GM12878 (cell line): Measurements from ENCODE around the gene VDR.

Source experiments
- HDGF ChIP-seq: fragments of 450-650 bp; IDR thresholded peaks from 2 replicates; pipeline ENCODE4 v1.6.1; 2016; ENCODE audit warnings: antibody characterized with exemption
- TAF1 ChIP-seq: IDR thresholded peaks from 2 replicates; pipeline ENCODE4 v1.6.1; 2011; ENCODE audit warnings: mild to moderate bottlenecking, low read depth, low read length, borderline replicate concordance
- TCF7 ChIP-seq: IDR thresholded peaks from 2 replicates; pipeline ENCODE4 v1.6.1; 2014; ENCODE audit warnings: antibody characterized with exemption, borderline replicate concordance
- TF ChIP-seq, protein P1 (sequence below), 3 experiments: IDR thresholded peaks in 2 of 3; conservative IDR thresholded peaks in 1 of 3; 2 replicates each; pipeline ENCODE4 v1.5.1; 2011; ENCODE audit warnings: low read depth in 3 of 3, low read length in 3 of 3, mild to moderate bottlenecking in 3 of 3, control low read depth in 2 of 3, moderate library complexity in 2 of 3, inconsistent platforms in 1 of 3, mixed read lengths in 1 of 3; ENCODE audit not compliant: control insufficient read depth in 2 of 3, insufficient read depth in 1 of 3; ENCODE audit errors: extremely low read depth in 1 of 3

DNA sequence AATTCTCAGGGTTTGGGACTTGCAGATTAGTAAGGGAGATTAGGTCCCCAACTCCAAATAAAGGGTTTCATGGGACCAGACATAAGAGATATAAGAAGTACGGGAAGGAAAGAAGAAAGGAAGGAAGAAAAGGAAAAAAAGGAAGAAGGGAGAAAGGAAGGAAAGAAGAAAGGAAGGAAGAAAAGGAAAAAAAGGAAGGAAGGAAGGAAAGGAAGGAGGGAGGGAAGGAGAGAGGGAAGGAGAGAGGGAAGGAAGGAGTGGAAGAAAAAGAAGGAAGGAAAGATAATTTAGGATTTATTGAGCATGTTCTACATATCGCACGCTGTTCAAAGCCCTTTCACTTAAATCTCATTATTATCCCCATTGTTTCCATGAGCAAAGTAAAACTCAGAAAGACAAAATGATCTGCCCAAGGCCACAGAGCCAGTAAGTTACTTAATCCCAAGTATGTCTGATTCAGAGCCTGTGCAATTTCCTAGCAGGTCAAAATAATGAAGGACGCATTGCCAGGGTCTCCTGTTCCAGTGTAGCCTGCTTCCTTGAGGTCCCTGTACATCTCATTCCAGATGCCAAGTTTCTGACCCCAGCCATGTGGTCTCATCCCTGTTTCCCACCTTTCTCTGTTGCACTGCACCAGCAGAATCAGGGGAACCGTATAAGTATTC, 81.2 kb downstream of the VDR start:
- no peak for TF ChIP-seq HDGF
- TF ChIP-seq, protein P1, sequence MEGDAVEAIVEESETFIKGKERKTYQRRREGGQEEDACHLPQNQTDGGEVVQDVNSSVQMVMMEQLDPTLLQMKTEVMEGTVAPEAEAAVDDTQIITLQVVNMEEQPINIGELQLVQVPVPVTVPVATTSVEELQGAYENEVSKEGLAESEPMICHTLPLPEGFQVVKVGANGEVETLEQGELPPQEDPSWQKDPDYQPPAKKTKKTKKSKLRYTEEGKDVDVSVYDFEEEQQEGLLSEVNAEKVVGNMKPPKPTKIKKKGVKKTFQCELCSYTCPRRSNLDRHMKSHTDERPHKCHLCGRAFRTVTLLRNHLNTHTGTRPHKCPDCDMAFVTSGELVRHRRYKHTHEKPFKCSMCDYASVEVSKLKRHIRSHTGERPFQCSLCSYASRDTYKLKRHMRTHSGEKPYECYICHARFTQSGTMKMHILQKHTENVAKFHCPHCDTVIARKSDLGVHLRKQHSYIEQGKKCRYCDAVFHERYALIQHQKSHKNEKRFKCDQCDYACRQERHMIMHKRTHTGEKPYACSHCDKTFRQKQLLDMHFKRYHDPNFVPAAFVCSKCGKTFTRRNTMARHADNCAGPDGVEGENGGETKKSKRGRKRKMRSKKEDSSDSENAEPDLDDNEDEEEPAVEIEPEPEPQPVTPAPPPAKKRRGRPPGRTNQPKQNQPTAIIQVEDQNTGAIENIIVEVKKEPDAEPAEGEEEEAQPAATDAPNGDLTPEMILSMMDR (IDR thresholded peaks at IDR 0.05 in 2 of 3, conservative IDR thresholded peaks at IDR 0.05 in 1 of 3; ENCODE audit: control insufficient read depth in 2 of 3, extremely low read depth in 1 of 3, insufficient read depth in 1 of 3, low read depth in 3 of 3, low read length in 3 of 3): no peak
- TF ChIP-seq TAF1: no peak
- no peak for TF ChIP-seq TCF7
